Stimulated activated CD4-positive, alpha-beta T cell treated with anti-CD3 and anti-CD28 coated beads, Interleukin-4, amount 100 ng/mL, for 24 hours (primary cell): ENCODE measurements around the gene ESPNL.

ENCODE experiments used
- DNase-seq: peaks from one replicate; pipeline ENCODE4 v3.0.0-alpha.2; 2020

The ESPNL gene

GRCh38 chr2:238077292-238077691 is 22.8 kb upstream of the ESPNL start:
- no peak for DNase-seq

GRCh38 chr2:238079874-238080327 is 20.2 kb upstream of the ESPNL start:
- DNase-seq = no peak

GRCh38 chr2:238080518-238080917 is 19.6 kb upstream of the ESPNL start:
- DNase-seq = no peak

GRCh38 chr2:238081150-238081549 is 19.0 kb upstream of the ESPNL start:
- DNase-seq = no peak

- no peak for DNase-seq
Observed at GRCh38 chr2:238081561-238081960, 18.6 kb upstream of the ESPNL start.

GRCh38 chr2:238082151-238082550 is 18.0 kb upstream of the ESPNL start:
- no peak for DNase-seq

- DNase-seq = no peak
Observed at GRCh38 chr2:238082827-238083226, 17.3 kb upstream of the ESPNL start.

- no peak for DNase-seq
Observed at GRCh38 chr2:238083919-238084318, 16.2 kb upstream of the ESPNL start.

- DNase-seq = no peak
Observed at GRCh38 chr2:238084761-238085160, 15.4 kb upstream of the ESPNL start.

GRCh38 chr2:238085899-238086298 is 14.2 kb upstream of the ESPNL start:
- no peak for DNase-seq

- no peak for DNase-seq
Observed at GRCh38 chr2:238087211-238087610, 12.9 kb upstream of the ESPNL start.

- DNase-seq = no peak
Observed at GRCh38 chr2:238090887-238091286, 9.3 kb upstream of the ESPNL start.

- no peak for DNase-seq
Observed at GRCh38 chr2:238091436-238092060, 8.6 kb upstream of the ESPNL start.

- DNase-seq = no peak
Observed at GRCh38 chr2:238092486-238093035, 7.6 kb upstream of the ESPNL start.

- DNase-seq = no peak
Observed at GRCh38 chr2:238093181-238094140, 6.7 kb upstream of the ESPNL start.

- no peak for DNase-seq
Observed at GRCh38 chr2:238094438-238095022, 5.6 kb upstream of the ESPNL start.

- DNase-seq = no peak
Observed at GRCh38 chr2:238095143-238095542, 5.0 kb upstream of the ESPNL start.

- no peak for DNase-seq
Observed at GRCh38 chr2:238096311-238097011, 3.7 kb upstream of the ESPNL start.

- no peak for DNase-seq
Observed at GRCh38 chr2:238097201-238097987, 2.7 kb upstream of the ESPNL start.

- no peak for DNase-seq
Observed at GRCh38 chr2:238097988-238098871, 1.9 kb upstream of the ESPNL start.
